Lung (tissue), 12 donors: ENCODE measurements around the gene H1-8. TPM values are rescaled to one million over a fixed set of nuclear protein-coding genes. Genes with fewer than 3 reads are reported as not detected.

Experiments used
- ATAC-seq: fragments of 200-7000 bp; cut with Tn5 transposase; one replicate; pipeline ENCODE4 v1.9.1; 2020; ENCODE audit warnings: moderate number of reproducible peaks; ENCODE audit not compliant: insufficient read depth, low FRiP score
- DNase-seq, 3 donors: peaks; one replicate each; pipeline ENCODE4 v3.0.0-alpha.2; 2013 to 2017
- H3K27ac ChIP-seq, 2 donors: one replicate each; pipeline ENCODE4 v1.5.1; 2013; ENCODE audit warnings: mild to moderate bottlenecking in 2 of 2, moderate library complexity in 2 of 2, control low read depth in 1 of 2, inconsistent platforms in 1 of 2, low read depth in 1 of 2, low read length in 1 of 2
- H3K27me3 ChIP-seq, 3 donors: one replicate each; pipeline ENCODE4 v1.5.1; 2013; ENCODE audit warnings: low read length in 2 of 3; ENCODE audit not compliant: control insufficient read depth in 3 of 3, insufficient read depth in 3 of 3
- H3K36me3 ChIP-seq, 4 donors: one replicate each; pipeline ENCODE4 v1.5.1; 2013; ENCODE audit warnings: low read length in 4 of 4, mild to moderate bottlenecking in 1 of 4, moderate library complexity in 1 of 4; ENCODE audit not compliant: control insufficient read depth in 4 of 4, insufficient read depth in 4 of 4
- H3K4me1 ChIP-seq, 5 donors: one replicate each; pipeline ENCODE4 v1.5.1; 2013; ENCODE audit warnings: low read length in 5 of 5, mild to moderate bottlenecking in 2 of 5, moderate library complexity in 1 of 5; ENCODE audit not compliant: control insufficient read depth in 5 of 5, insufficient read depth in 5 of 5
- H3K4me3 ChIP-seq: one replicate; pipeline ENCODE4 v1.5.1; 2013; ENCODE audit warnings: mild to moderate bottlenecking, control low read depth, moderate library complexity
- H3K9ac ChIP-seq, 2 donors: one replicate each; pipeline ENCODE4 v1.5.1; 2013; ENCODE audit warnings: low read length in 2 of 2, control low read depth in 1 of 2; ENCODE audit not compliant: insufficient read depth in 1 of 2
- H3K9me3 ChIP-seq, 4 donors: one replicate each; pipeline ENCODE4 v1.5.1; 2013; ENCODE audit warnings: low read length in 3 of 4, mild to moderate bottlenecking in 1 of 4, moderate library complexity in 1 of 4; ENCODE audit not compliant: control insufficient read depth in 4 of 4, insufficient read depth in 3 of 4
- WGBS, 2 donors: extraction: QIAGEN DNeasy Blood & Tissue Kit; methylation state at CpG; one replicate each; pipeline ENCODE4 v1.1.7; 2013; 5-methylcytosine and 5-hydroxymethylcytosine counted together
- polyA plus RNA-seq, 2 donors: library from polyadenylated mRNA; stranded (reverse); fragments of 200-250 nt; gene quantifications; one replicate each; pipeline ENCODE4 v1.2.1, GENCODE V29; 2013
- total RNA-seq, 2 donors: library from RNA; depleted of rRNA in 1 of 2; stranded (reverse); fragments of >200 nt in 1 of 2; gene quantifications; one replicate each; pipeline ENCODE4 v1.2.1, GENCODE V29; 2014 to 2021
- TF ChIP-seq, protein P1 (sequence below): IDR thresholded peaks from 2 replicates; pipeline ENCODE4 v1.5.1; 2012; ENCODE audit warnings: mild to moderate bottlenecking; ENCODE audit errors: control extremely low read depth, extremely low read depth
- donor health status: control.
- donor health status: control.
- donor health status: Bipolar disorder and iron deficiency.
- donor health status: healthy.
- donor health status: DM: yes; HTN: yes; CAD: no.

H1-8 gene
- total and polyA plus RNA-seq, 4 donors: not detected

DNA sequence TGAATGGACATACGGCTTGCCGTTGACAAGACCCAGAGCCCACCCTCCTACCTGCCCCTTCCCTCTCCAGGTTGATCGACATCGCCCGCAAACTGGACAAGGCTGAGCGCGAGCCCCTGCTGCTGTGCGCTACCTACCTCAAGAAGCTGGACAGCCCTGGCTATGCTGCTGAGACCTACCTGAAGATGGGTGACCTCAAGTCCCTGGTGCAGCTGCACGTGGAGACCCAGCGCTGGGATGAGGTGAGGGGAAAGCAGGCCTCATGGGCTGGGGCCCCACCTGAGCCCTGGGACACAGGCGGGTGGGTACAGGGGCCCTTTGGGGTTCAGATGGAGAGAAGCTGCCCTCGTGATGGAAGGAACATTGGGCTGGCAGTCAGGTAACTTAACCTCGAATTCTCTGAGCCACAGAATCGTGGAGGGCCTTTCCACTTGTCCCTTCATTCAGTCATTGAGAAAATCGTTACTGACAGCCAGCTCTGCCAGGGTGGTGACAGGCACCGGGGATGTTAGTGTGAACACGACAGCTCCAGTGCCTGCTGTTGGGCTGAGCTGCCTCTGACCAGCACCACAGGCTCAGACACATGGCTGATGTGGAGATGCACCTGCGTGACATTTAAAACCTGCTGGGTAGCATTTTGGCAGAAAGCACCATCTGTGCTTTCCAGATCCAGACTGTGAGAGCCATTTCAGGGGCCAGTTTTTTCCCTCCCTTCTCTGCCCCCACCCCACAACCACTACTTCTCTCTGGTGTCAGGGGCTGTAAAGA lies 40.1 kb upstream of the H1-8 start:
- Histone ChIP-seq H3K4me3 (no peak overlapping the region), H3K36me3 (peaks cover 0 to 44% (median 29%) of the 10 kb centered on the region in 4 donors), H3K27ac (peak overlapping the region in 1 of 2 donors; percentile 1), H3K9ac (no peak overlapping the region), H3K4me1 (peaks cover 0 to 26% (median 9%) of the 10 kb centered on the region in 5 donors), H3K9me3 (no peaks in the 10 kb centered on the region), H3K27me3 (no peaks in the 10 kb centered on the region)
- ATAC-seq: no peak
- TF ChIP-seq, protein P1, sequence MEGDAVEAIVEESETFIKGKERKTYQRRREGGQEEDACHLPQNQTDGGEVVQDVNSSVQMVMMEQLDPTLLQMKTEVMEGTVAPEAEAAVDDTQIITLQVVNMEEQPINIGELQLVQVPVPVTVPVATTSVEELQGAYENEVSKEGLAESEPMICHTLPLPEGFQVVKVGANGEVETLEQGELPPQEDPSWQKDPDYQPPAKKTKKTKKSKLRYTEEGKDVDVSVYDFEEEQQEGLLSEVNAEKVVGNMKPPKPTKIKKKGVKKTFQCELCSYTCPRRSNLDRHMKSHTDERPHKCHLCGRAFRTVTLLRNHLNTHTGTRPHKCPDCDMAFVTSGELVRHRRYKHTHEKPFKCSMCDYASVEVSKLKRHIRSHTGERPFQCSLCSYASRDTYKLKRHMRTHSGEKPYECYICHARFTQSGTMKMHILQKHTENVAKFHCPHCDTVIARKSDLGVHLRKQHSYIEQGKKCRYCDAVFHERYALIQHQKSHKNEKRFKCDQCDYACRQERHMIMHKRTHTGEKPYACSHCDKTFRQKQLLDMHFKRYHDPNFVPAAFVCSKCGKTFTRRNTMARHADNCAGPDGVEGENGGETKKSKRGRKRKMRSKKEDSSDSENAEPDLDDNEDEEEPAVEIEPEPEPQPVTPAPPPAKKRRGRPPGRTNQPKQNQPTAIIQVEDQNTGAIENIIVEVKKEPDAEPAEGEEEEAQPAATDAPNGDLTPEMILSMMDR: no peak
- no peak for DNase-seq
- WGBS, 2 donors: 95 to 97% methylated on average over 18 of the region's 18 CpGs

- DNase-seq (no peak), ATAC-seq (no peak)
- Histone ChIP-seq H3K4me3 (no peak overlapping the region), H3K27me3 (no peaks in the 10 kb centered on the region), H3K9ac (no peak overlapping the region), H3K27ac (no peak overlapping the region), H3K36me3 (peaks cover 0 to 48% (median 31%) of the 10 kb centered on the region in 4 donors), H3K9me3 (no peaks in the 10 kb centered on the region), H3K4me1 (peaks cover 0 to 23% (median 3%) of the 10 kb centered on the region in 5 donors)
- 89 to 90% methylated on average over 13 of the region's 13 CpGs for WGBS, 2 donors
- TF ChIP-seq, protein P1: no peak
Measured at GRCh38 chr3:129503471-129504291, 39.3 kb upstream of the H1-8 start.

GRCh38 chr3:129504471-129505100 lies 38.4 kb upstream of the H1-8 start:
- H3K27me3 ChIP-seq: no peaks in the 10 kb centered on the region
- no peak overlapping the region for H3K9ac ChIP-seq
- H3K4me1 ChIP-seq: peaks cover 0 to 22% (median 3%) of the 10 kb centered on the region in 5 donors
- 85 to 90% methylated on average over 5 of the region's 5 CpGs for WGBS, 2 donors
- H3K27ac ChIP-seq: peak overlapping the region in 1 of 2 donors; percentile 68
- no peak for DNase-seq
- H3K36me3 ChIP-seq: peaks cover 0 to 48% (median 31%) of the 10 kb centered on the region in 4 donors
- ATAC-seq: no peak
- TF ChIP-seq, protein P1: no peak
- no peak overlapping the region for H3K4me3 ChIP-seq
- no peaks in the 10 kb centered on the region for H3K9me3 ChIP-seq
